Measurements from ENCODE around the gene PCSK9.

Gene PCSK9

DNA sequence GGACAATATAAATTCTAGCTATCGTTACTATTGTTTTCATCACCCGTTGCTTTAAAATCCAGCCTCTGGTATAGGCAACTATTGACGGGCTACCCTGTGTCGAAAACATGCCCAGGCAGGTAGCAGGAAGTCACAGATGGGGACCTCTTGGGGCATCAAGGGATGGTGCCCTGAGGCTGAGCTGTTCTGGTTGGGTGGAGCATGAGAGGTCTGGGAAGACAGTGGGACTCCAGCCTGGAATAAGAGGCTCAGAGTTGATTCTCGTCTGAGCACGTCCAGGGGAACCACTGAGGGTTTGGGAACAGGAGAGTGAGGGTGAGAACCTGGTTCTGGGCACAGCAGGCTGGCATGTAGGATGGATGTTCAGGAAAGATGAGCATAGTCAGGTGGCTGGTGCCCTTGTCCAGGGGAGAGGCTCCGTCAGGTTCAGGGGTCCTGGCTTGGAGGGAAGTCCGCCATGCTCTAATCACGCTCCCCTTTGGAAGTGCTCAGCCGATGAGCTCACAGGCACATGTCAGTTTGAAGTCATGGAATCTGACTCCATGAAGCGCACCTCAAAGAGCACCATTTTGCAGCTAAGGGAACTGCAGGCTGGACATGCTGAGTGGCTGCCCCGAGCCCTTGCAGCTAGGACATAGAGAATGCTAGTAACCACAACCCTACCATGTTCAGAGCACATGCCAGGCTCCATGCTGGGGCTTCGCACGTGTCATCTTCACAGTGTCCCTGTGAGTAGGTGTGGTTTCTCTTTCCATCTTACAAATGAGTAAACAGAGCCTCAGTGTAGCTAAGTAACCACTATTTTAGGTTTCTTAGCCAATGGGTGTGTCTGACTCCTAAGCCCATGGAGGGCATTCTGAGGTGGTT, 21.0 kb downstream of the PCSK9 start:
- no peak for DNase-seq (ENCODE audit: low spot score)

DNA sequence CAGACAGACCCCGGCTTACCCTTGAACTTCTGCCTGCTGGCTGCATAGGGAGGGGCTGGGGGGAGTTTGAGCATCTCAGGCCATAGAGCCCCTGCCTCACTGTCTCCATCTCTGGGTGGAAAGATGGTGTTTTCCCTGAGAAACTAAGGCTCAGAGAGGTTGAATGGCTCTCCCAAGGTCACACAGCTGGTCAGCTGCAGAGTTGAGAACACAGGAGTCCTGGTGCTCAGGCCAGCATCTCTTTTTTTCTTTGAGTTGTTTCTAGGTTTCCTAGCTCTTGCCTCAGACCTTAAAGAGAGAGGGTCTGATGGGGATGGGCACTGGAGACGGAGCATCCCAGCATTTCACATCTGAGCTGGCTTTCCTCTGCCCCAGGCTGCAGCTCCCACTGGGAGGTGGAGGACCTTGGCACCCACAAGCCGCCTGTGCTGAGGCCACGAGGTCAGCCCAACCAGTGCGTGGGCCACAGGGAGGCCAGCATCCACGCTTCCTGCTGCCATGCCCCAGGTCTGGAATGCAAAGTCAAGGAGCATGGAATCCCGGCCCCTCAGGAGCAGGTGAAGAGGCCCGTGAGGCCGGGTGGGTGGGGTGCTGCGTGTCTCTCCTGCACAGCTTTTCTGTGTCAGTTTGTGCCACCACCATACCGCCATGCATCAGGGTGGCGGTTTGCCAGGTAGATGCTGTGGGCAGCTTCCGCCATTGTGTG, 21.8 kb downstream of the PCSK9 start:
- no peak for DNase-seq (ENCODE audit: low spot score)

DNA sequence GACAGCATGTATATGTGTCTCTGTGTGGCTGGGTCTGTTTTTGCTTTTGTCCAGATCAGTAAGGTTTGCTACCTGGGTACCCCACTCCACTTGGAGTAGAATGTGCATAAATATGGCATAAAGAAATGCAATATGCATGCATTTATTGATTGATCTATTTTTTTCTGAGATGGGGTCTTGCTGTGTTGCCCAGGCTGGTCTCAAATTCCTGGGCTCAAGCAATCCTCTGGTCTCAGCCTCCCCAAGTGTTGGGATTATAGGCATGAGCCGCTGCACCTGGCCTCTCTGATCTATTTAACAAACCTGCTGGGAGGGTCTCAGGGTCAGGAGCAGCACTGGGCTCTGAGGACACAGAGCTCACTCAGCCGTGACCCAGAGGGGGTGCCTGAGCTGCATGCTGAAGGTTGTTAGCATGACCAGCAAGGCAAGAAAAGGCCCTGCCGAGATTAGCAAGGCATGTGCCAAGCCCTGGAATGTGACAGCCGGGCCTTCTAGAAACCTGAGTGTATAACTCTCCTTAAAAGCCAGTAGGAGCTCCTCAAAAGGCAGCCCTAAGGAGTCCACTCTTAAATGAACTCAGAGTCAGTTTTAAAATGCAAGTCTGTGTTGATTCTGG, 22.5 kb downstream of the PCSK9 start:
- no peak for DNase-seq (ENCODE audit: low spot score)

DNA sequence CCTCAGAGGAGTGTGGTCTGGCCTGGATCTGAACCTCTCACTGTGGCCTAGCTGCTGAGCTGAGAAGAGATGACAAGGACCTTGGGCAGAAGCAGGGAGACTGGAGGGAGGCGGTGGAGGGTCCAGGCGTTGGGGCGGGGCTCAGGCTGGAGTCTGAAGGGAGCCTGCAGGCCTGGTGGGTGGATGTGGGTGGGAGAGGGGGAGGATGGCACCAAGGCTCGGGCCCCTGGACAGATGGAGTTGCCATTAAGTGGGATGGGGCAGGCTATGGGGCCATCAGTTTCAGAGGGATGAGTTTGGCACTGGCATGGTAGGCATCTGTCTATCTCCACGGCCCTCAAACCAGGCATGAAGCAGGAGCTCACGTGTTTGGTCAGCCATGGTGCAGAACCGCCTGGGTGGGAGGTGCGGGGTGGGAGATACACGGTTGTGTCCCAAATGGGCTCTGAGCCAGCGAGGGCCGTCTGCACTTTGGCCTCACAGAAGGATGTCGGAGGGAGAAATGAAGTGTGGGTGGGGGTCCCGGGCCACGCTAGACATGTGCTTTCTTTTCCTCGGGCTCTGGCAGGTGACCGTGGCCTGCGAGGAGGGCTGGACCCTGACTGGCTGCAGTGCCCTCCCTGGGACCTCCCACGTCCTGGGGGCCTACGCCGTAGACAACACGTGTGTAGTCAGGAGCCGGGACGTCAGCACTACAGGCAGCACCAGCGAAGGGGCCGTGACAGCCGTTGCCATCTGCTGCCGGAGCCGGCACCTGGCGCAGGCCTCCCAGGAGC, 23.6 kb downstream of the PCSK9 start:
- DNase-seq (ENCODE audit: low spot score): no peak

DNA sequence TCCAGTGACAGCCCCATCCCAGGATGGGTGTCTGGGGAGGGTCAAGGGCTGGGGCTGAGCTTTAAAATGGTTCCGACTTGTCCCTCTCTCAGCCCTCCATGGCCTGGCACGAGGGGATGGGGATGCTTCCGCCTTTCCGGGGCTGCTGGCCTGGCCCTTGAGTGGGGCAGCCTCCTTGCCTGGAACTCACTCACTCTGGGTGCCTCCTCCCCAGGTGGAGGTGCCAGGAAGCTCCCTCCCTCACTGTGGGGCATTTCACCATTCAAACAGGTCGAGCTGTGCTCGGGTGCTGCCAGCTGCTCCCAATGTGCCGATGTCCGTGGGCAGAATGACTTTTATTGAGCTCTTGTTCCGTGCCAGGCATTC, 24.2 kb downstream of the PCSK9 start:
- DNase-seq (ENCODE audit: low spot score): no peak

DNA sequence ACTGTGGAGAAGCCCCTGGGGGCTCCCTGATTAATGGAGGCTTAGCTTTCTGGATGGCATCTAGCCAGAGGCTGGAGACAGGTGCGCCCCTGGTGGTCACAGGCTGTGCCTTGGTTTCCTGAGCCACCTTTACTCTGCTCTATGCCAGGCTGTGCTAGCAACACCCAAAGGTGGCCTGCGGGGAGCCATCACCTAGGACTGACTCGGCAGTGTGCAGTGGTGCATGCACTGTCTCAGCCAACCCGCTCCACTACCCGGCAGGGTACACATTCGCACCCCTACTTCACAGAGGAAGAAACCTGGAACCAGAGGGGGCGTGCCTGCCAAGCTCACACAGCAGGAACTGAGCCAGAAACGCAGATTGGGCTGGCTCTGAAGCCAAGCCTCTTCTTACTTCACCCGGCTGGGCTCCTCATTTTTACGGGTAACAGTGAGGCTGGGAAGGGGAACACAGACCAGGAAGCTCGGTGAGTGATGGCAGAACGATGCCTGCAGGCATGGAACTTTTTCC, 24.8 kb downstream of the PCSK9 start:
- DNase-seq (ENCODE audit: low spot score): no peak

DNA sequence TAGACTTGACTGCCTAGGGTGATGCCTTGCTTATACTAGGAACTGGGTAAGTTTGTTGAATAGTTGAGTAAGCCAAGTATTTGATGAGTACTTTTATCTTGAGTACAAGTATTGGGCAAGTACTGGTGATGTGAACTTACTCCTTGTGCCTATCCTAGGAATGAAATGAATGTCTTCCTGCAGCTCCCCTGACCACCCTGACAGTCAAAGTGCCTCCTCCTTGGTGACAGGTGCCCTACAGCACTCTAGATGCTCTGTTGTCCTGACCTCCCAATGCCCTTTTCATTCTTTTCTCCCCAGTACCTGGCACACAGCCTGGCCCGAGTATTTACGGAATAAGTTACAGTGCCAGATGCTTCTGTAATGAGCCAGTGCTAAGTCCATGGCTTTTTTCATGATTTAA, 25.5 kb downstream of the PCSK9 start:
- no peak for DNase-seq (ENCODE audit: low spot score)

DNA sequence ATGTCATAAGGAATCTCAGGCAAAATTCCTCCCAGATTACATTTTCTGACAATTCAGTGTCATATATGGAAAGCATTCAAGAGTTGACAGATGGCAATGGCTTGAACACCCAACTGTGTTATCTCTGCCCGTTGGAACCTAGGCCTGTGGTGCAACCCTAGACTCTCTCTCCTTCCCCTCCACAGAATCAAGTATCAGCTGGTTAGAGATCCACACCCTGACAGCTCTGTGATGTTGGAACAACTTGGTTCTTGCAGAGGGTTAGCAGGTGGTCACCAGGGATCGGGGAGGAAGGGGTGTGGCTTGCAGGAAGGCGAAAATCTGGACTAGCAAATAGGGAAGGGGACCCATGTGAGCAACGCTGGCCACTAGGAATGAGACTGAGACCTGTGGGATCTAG, 26.3 kb downstream of the PCSK9 start:
- DNase-seq (ENCODE audit: low spot score): no peak

DNA sequence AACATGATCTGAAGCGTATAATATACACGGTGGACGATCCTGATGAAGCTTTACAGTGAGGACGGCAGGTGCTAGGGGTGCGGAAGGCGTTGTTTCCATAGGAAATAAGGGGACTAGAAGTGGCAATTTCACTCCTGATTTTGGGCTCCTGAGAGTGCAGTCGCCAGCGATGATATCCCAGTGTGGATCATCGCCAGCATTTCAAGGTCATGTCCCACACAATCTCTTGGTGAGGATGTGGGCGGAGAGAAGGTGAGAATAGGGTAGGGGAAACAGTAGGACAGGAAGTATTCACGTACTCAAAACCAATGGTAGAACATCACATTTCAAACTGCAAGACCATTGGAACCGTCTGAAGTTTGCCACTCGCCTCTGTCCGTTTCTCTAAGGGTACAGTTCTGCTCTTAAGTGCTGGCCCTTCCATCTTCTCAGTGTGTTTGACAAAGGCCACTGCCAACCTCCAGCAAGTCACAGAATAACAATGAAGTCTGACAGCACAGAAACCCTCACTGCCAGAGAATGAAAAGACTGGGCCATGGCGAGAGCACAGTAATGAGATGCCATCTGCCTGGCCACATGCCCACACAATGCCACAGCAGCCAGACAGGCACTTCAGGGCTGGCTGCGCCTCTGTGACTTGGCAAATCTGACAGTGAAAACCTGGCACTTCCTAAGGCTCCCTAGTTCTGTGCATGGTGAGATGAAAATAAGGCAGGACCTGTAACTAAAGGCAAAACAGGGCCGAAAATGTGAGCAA, 27.9 kb downstream of the PCSK9 start:
- no peak for DNase-seq (ENCODE audit: low spot score)

DNA sequence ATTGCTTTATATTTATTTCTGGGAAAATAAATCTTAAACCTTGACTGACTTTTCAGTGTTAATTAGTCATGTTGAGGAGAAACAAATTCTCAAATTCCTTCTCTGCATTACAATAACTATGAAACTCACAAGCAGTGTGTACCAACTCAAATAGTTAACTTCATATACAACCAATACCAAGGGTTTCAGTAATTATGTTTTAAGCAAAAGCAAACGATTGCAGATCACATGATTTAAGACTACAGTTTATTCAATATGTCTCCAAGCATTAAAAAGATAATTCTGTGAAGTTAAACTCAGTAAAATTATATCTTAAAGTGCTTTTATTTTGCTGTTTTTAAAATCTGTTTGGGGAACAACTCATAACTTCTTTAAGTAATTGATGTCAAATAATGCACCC, 28.6 kb downstream of the PCSK9 start:
- DNase-seq (ENCODE audit: low spot score): no peak

DNA sequence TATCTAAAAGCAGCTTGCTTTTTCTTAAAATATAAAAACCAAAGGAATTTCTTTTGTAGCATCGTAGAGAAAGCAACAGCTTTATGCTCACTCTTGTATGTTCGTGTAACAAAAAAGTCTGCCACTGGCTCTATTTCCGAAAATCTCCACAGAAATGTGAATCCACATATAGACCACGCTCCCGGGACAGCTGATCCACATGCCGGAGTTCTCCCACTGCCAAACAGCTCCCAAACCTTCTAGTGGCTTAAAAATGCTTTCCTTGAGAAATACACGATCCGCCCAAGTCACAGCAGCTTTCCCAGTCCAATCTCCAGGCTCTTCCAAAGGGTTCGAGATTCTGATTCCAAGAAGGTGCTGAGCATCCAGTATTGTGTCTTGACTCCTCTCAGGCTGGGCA, 29.3 kb downstream of the PCSK9 start:
- DNase-seq (ENCODE audit: low spot score): no peak

DNA sequence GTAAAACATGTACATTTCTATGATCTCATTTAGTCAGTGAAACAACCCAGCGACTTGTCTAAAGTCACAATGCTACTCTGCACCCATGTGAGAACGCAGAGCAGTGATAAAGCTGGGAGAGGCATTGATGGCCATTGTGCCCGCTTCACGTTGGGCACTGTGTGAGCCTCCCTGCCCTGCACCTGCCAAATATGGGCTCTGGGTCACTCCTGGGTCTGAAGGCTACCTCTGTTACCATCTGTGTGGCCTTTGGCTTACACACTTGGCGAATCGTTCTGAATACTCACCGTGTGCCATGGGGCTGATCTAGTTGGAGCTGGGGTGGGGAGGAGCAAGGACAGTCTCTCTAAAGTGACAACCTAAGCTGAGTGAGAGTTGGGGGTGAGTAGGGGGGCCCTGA, 29.9 kb downstream of the PCSK9 start:
- no peak for DNase-seq (ENCODE audit: low spot score)

DNA sequence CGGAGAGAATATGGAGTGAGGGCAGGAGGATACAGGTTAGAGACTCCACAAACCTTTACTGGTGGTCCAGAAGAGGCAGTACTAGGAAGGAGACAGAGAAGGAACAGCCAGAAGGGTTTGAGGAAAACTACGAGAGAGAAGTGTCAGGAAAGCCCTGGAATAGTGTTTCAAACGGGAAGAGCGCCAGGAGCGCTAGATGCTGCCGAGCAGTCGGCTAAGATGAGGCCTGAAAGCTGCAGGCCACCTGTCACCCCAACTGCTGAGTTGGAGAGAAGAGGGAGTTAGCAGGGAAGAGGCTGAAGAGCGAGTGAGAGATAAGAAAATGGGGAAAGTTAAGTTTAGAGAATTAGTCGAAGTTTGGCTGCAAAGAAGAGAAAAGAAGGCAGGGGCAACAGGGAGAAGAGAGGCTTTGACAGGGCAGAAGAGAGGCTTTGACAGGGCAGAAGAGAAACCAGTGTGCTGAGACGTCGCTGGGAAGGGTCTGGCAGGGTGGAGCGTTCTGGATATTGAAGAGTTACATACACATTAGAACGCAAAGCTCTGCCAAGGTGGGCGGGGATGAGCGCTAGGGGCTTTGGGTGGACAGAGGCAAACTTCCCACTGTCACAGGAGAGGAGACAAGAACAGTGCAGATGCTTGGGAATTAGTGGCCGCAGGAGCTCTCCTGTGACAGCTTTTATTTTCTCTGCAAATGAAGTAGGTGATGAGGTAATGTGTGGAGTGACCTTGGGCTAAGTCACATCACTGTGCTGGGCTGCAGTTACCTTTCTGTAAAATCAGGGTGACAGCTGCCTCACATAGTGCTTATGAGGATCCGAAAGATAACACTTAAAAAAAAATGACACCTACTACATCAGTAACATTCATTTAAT, 31.2 kb downstream of the PCSK9 start:
- peak; percentile 66 for DNase-seq (ENCODE audit: low spot score)

DNA sequence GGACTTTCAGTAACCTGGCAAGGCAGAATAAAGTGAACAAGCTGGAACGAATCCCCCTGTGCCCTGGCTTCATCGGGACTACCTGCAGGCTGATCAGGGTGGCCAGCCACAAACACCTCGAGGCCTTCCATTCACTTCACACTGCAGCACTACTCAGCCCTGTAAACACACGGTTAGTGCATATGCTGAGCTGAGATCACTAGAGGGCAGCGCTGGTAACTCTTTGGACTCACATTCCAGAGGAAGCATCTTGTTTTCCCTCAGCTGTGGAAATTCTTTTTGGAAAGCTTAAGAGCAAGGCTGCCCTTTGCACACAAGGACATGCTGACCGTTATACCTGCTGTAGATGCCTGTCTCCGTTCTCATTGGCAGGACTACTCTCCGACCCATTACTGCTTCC, 32.1 kb downstream of the PCSK9 start:
- DNase-seq (ENCODE audit: low spot score): no peak

DNA sequence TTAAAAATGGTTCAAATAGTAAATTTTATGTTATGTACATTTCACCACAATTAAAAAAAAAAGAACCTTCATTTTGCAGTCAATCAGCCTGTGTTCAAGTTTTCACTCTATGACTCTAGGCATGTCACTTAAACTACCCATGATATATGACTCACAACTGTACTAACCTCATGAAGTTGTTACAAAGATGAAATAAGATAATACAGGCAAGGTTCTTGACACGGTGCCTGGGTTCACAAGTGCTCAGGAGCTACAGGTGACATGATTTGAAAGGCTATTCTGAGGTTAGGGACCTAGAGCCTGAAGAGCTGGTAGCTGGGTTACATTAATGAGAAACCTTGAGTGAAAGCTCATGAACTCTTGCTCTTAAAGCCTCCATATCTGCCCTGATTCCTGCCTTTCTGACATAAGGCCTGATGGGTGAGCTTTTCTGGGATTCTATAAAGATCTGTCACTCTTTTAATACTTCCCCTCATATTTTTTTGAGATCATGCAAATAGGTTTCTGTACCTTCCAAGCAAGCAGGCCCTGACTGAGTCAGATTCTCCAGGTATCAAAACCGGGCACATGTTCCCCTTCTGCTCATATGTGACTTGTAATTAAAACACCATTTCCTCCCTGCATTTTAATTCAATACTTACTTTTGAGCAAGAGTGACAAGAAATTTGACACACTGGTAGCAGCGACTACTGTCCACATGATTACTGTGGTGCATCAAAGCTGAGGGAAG, 34.0 kb downstream of the PCSK9 start:
- no peak for DNase-seq (ENCODE audit: low spot score)

DNA sequence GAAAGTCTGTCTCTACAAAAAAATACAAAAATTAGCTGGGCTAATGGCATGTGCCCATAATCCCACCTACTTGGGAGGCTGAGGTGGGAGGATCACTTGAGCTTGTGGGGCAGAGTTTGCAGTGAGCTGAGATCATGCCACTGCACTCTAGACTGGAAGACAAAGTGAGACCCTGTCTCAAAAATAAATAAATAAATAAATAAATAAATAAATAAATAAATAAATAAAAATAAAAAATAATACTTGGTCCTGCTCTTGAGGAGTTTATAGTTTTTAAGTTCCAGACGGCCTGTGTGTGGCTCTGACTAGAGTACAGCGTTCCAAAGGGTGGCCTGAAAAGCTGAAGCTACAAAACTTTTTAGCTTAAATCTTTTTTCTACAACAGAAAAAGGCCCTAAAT, 35.1 kb downstream of the PCSK9 start:
- DNase-seq (ENCODE audit: low spot score): no peak

DNA sequence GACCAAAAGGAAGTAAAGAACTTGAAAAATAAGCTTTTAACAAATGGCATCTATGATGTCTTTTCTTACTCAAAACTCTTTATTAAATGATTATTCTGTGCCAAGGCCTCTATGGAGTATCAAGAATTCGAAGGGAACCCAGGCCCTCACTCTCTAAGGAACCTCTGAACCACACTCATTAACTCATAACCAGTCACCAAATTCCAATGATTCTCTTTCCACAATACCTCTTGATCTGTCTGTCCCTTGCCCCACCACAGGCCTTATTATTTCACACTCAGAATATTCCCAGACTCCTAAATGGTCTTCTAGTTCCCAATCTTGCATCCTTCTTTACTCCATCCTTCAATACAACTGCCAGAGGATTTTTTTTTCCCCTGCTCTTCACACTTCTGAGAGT, 37.0 kb downstream of the PCSK9 start:
- no peak for DNase-seq (ENCODE audit: low spot score)

DNA sequence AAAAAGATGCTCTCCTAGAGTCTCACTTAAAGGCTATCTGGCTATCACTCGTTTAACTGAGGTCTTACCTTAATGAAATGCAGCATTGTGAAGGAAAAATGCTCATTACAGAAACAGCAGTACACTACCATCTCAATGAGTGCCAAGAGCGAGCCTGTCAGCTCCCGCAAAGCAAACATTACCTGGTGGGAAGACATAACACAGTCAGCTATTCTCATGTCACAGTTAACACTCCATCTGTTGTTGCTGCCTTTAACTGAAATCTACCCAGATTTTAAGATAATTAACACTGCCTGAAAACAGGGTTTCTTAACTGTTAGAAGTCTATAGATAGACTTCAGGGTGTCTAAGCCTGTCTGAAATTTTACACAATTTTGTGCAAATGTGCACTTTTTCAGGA, 39.1 kb downstream of the PCSK9 start:
- DNase-seq (ENCODE audit: low spot score): no peak

DNA sequence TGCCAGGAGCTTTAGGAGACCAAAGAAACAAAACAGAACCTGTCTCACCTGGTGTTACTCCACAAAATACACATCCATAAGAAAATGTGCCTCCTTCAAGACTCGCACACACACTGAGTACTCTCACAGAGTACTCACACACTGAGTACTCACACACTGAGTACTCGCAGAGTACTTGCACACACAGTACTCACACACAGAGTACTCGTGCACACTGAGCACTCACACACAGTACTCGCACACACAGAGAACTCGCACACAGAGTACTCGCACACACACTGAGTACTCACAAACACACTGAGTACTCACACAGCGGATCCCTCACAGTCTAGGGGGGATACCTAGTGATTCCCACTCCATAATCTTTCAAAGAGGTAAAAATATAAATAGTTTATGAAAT, 40.3 kb downstream of the PCSK9 start:
- DNase-seq (ENCODE audit: low spot score): no peak
